ENCODE results near the gene CTSZ.
"Not testable (repeated sequence)": the region's sequence is repeated elsewhere in the genome, so short reads cannot be mapped to it uniquely, and the experiment has no call there.

CTSZ gene

GRCh38 chr20:59001068-59001448 is 6.0 kb downstream of the CTSZ start:
- in situ Hi-C loops (cut with MboI; ENCODE audit: low sequenced_read_pairs): no loop called here

GRCh38 chr20:59000326-59000725 is 6.7 kb downstream of the CTSZ start:
- in situ Hi-C loops (cut with MboI; ENCODE audit: low sequenced_read_pairs): no loop called here

DNA sequence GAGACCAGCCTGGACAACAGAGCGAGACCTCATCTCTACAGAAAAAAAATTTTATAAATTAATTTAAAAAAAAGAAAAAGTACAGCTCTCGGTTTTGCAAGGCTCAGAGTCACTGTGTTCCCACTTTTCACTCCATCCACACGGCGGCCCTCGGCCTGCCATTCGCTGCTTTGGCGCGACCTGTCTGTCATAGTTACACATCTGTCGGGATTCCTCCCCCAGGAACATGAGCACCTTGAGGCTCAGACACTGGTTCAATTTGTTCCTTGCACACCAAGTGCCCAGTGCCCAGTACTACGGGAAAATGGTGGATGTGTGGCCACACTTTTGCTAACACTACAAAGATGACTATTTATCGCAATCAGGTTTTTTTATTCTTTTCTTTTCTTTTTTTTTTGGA is 8.4 kb downstream of the CTSZ start:
- in situ Hi-C loops (cut with MboI; ENCODE audit: low sequenced_read_pairs): no loop called here

- in situ Hi-C loops (cut with MboI; ENCODE audit: low sequenced_read_pairs): no loop called here
These were observed 9.8 kb downstream of the CTSZ start for GRCh38 chr20:58997141-58997770.

DNA sequence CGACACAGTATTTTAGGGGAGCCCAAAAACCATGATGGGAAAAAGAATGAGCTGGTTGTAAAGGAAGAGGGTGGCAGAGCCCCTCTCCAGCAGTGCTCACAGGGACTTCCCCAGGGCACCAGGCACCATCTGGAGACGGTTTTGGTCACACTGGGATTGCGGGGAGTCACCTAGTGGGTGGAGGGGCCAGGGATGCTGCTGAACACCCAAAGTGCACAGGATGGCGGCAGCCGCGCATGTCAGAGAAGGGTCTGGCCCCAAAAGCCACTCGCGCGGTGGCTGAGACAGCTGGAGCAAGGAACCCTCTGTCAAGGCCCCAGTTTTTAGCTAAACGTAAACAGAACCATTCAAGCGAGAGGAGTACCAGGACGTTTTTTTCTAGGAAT is 10.8 kb downstream of the CTSZ start:
- in situ Hi-C loops (cut with MboI; ENCODE audit: low sequenced_read_pairs): no loop called here

DNA sequence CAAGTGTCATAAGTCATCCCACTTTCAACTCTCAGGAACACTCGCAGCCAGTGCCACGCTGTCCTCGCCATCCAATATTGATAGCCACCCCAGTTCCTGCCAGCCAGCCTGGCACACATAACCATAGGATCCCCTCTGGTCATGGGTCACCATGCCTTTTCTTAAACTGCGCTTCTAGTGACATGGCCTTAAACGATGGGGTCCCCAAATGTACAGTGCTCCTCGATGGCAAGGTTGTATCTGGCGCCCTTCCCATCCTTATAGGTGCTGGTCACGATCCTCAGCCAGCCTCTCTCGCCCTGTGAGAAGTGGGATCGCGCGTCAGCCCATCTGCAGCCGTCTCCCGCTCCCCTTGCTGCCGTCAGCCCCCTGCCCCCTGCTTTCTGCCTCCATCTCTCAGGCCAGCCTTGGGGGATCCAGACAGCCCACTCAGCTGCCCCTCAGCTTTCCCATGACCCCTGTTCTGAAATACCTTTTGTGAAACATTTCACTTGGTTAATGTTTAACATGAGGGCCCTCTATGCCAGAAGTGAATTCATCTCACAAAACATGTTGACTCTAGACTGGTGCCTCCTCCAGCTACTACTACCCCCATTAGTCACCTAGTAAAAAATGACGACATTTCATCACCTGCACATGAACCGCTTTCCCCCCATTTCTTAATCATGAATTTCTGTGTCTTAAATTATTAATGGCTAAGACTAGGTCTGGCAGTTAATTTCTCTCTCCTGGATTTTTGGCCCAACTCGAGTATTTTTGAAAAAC is 11.4 kb downstream of the CTSZ start:
- in situ Hi-C loops (cut with MboI; ENCODE audit: low sequenced_read_pairs): no loop called here

- in situ Hi-C loops (cut with MboI; ENCODE audit: low sequenced_read_pairs): no loop called here
These were observed 12.5 kb downstream of the CTSZ start for GRCh38 chr20:58994390-58995159.

DNA sequence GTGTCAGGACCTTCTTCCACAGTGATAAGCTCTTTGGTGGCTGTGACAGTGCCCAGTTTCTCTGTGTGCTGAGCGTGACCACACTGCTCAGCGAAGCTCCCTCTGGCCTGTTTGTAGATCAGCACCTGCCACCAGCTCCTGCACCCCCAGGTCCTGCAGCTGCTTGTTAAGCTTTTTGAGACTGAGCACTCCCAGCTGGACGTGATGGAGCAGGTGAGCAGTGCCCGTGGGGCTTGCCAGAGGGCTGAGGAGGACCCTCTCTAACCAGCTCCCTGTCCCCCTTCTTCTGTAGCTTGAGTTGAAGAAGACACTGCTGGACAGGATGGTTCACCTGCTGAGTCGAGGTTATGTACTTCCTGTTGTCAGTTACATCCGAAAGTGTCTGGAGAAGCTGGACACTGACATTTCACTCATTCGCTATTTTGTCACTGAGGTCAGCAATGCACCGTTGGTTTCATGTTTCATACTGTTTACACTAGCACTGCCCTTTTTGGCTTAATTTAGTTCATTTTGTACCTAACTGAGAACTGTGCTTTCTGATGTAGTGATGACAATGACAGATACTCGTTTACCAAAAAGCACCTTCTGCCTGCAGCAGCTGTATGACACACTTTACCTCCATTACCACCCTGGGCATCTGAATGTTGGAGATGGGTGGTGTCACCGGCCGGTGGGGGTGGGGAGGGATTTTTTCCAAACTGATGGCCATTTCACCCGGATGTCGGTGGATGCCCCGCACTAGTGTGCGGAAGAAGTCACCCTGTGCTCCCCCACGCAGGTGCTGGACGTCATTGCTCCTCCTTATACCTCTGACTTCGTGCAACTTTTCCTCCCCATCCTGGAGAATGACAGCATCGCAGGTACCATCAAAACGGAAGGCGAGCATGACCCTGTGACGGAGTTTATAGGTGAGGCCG is 13.5 kb downstream of the CTSZ start:
- in situ Hi-C loops (cut with MboI; ENCODE audit: low sequenced_read_pairs): no loop called here

DNA sequence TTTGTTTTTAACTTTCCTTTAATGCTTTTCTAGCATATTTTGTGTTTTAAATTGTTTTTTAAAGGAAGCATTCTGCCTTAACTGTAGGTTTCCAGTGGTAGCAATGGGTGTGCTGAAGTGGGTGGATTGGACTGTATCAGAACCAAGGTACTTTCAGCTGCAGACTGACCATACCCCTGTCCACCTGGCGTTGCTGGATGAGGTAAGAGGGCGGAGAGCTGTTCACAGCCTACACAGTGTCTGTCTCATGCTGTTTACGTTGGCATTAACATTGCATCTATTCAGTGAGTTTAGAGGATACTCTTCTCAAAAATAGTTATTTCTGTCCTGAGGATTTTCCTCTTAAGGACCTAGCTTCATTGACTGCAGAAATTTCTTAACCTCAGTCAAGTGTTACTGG is 14.1 kb downstream of the CTSZ start:
- in situ Hi-C loops (cut with MboI; ENCODE audit: low sequenced_read_pairs): no loop called here

- in situ Hi-C loops (cut with MboI; ENCODE audit: low sequenced_read_pairs): no loop called here
These were observed 15.3 kb downstream of the CTSZ start for GRCh38 chr20:58991715-58992114.

GRCh38 chr20:58990651-58991445 is 16.2 kb downstream of the CTSZ start:
- in situ Hi-C loops (cut with MboI; ENCODE audit: low sequenced_read_pairs): no loop called here

DNA sequence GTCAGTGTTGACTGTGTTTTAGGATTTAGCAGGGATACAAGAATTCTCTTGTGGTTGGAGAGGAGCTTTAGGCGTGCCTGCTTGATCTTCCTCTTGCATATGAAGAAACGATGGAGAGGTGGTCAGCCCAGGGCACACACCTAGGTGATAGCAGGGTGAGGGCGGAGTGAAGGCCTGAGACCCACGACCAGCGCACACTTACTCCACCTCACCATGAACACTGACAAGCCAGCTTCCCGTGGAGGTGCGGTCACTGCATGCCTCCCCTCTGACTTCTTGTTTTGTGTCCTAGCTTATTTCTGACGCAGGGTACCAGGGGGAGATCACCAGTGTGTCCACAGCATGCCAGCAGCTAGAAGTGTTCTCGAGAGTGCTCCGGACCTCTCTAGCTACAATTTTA is 17.9 kb downstream of the CTSZ start:
- in situ Hi-C loops (cut with MboI; ENCODE audit: low sequenced_read_pairs): no loop called here

DNA sequence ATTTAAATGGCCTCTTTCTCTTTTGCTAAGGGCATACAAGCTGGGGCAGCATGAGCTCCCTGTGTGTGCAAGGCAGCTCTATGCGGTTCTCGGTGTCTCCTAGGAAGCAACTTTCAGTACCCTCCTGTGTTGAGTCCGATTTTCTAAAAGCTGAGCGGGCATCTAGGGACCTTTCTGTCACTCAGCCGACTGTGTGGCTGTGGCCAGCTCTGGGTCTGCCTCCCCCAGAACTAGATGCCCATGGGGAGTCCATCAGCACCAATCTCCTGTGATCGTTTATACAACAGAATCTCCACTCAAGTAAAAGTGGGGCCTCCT is 18.5 kb downstream of the CTSZ start:
- in situ Hi-C loops (cut with MboI; ENCODE audit: low sequenced_read_pairs): no loop called here

DNA sequence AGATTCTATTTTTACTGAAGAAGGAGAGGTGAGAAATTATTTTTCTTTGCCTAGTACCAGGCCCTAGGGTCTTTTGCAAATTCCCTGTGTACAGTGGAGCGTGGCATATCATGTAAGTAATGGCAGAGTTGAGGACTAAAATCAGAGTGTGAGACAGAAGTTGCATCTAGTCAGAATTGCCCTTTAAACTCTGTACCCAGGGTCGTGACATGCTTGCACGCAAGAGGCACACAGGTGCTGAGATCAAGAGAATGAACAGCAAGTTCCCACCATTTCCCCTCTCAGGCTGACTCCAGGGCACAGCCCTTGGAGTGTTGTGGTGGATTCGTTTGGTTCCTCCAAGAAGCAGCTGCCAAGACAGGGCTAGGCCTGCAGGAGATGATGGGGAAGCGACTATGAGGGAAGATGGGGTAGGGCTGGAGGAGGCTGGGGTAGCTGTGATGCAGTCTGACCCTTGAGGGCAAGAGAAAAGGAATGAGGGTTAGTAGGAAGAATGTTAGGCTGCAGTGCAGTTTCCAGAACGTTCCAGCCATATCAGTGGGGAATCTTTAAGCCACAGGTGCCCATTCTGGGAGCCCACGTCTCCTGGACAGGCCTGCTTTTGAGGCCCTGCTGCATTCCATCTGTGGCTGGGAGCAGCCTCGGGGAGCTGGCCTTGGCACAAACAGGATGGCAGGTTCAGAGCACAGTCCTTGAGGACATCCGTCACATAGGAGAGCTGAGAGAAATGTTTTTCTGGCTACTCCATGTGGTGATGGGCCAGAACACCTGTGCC is 19.1 kb downstream of the CTSZ start:
- in situ Hi-C loops (cut with MboI; ENCODE audit: low sequenced_read_pairs): no loop called here

GRCh38 chr20:58986968-58987517 is 20.0 kb downstream of the CTSZ start:
- in situ Hi-C loops (cut with MboI; ENCODE audit: low sequenced_read_pairs): no loop called here

DNA sequence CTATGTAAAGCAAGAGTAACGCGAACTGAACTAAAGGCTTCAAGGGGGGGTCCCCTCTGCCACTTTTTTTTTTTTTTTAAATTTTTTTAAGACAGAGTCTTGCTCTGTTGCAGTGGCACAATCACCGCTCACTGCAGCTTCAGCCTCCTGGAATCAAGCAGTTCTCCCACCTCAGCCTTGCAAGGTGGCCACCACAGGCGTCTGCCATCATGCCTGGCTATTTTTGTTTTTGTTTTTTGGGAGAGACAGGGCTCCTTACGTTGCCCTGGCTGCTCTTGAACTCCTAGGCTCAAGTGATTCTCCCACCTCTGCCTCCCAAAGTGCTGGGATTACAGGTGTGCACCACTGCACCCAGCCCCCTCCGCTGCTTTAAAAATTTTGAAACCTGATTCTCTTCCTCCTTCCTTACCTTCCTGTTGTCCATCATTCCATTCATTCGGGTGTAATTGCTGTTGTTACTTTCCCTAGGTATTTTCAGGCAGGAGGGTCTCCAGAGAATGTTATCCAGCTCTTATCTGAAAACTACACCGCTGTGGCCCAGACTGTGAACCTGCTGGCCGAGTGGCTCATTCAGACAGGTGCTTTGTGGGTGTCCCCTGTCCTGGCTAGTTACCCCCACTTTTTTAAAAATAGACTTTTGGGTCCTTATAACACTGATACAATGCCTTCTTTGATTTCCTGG is 20.6 kb downstream of the CTSZ start:
- in situ Hi-C loops (cut with MboI; ENCODE audit: low sequenced_read_pairs): no loop called here

GRCh38 chr20:58985656-58986055 is 21.4 kb downstream of the CTSZ start:
- in situ Hi-C loops (cut with MboI; ENCODE audit: low sequenced_read_pairs): no loop called here

DNA sequence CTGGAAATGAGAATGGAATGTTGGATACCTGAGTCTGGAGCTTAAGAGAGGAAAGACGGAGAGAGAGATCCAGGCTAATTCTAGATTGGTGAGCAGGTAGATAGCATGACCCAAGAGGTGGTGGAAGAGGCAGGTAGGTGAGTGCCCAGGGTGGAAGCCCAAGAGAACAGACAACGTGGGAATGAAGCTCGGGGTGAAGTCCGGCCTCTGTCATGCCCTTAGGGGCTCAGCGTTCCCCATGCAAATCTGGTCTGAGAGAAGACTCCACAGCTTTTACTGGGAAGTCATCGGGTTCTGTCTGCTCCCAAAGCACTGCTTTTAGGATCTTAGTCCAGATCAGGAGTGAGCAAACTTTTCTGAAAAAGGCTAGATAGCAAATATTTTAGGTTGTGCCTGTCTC is 22.4 kb downstream of the CTSZ start:
- in situ Hi-C loops (cut with MboI; ENCODE audit: low sequenced_read_pairs): no loop called here

DNA sequence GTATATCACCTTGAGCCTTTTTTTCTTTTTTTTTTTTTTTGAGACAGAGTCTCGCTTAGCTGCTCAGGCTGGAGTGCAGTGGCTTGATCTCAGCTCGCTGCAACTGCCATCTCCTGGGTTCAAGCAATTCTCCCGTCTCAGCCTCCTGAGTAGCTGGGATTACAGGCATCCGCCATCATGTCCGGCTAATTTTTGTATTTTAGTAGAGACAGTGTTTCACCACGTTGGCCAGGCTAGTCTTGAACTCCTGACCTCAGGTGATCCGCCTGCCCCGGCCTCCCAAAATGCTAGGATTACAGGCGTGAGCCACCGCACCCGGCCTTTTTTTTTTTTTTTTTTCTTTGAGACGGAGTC is 24.0 kb downstream of the CTSZ start:
- in situ Hi-C loops (cut with MboI; ENCODE audit: low sequenced_read_pairs): not testable (repeated sequence)

Data from HL-60/S4 (cell line).